ENCODE data around the gene TNFRSF25. TPM values are rescaled to one million over a fixed set of nuclear protein-coding genes. Genes with fewer than 3 reads are reported as not detected.

Gene TNFRSF25
- polyA plus RNA-seq, 1 of the 3 experiments (the other 2 are of a cell fraction) = 20.8 TPM

GRCh38 chr1:6421266-6421665 lies 44.7 kb downstream of the TNFRSF25 start (continued):
- TF ChIP-seq CTCF (IDR thresholded peaks at IDR 0.05) (no peak), JUND (IDR thresholded peaks at IDR 0.05) (no peak), MXI1 (IDR thresholded peaks at IDR 0.05; ENCODE audit: low read depth, low read length) (no peak)

DNA sequence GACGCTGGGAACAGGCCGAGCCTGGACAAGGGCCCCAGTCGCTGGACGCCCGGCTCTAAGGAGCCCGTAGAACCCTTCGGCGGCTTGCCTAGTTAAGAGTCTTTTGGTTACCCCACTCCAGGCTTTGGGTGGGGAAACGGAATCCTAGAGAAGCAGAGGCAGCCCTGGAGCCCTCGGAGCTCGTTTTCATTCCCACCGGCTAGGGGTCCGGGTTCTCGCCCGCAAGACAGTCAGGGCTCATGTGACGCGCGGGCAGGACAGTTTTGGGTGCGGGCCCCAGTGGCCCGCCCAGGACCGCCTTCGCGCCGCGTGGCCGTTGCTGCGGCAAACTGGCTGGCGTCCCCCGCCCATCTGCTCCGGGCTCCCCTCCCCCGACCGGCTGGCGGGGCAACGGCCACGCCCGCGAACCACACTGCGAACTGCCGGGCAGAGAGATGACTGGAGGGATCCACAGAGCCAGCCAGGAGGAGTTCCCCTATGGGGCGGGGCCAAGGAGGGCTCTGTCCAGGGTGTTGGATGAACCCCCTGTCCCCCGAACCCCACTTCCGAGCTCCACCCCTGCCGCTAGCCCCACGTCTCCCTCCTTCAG lies 45.4 kb downstream of the TNFRSF25 start:
- CTCF ChIA-PET = interaction anchor here (0.5 to 16.1 kb wide), 12 partner anchors 15 to 237 kb away, joined by 3 to 290 read pairs (median 5); no protein-coding TSS in a partner anchor
- Histone ChIP-seq H3K27ac (ENCODE audit: low read depth in 2 of 2, low read length in 1 of 2) (no peak overlapping the region), H3K4me1 (ENCODE audit: control insufficient read depth in 1 of 2, insufficient read depth in 2 of 2, low read depth in 1 of 2, low read length in 1 of 2) (peaks cover 6 to 18% of the 10 kb centered on the region in 2 experiments; a peak in 1 of 4 replicates), H3K27me3 (ENCODE audit: insufficient read depth) (peaks cover 32% of the 10 kb centered on the region), H3F3A (replicated peaks; ENCODE audit: insufficient read depth) (no peaks in the 10 kb centered on the region), H3K4me3 (ENCODE audit: low read depth in 2 of 2, low read length in 1 of 2) (no peak overlapping the region), H2AFZ (ENCODE audit: low read depth) (no peak overlapping the region), H3K9ac (no peak overlapping the region), H3K79me2 (ENCODE audit: insufficient read depth) (no peaks in the 10 kb centered on the region), H3K36me3 (replicated peaks in 1 of 2; ENCODE audit: control insufficient read depth in 1 of 2, insufficient read depth in 2 of 2, low read length in 1 of 2) (no peaks in the 10 kb centered on the region), H3K9me2 (no peaks in the 10 kb centered on the region), H3K9me3 (no peaks in the 10 kb centered on the region), H3K4me2 (no peak overlapping the region), H4K20me1 (ENCODE audit: insufficient read depth) (no peaks in the 10 kb centered on the region)
- DNase-seq = no peak
- TF ChIP-seq NFIC (IDR thresholded peaks at IDR 0.05; ENCODE audit: borderline replicate concordance) (no peak), EZH2phosphoT487 (IDR thresholded peaks at IDR 0.05; ENCODE audit: borderline replicate concordance, low read depth) (no peak), MAX (IDR thresholded peaks at IDR 0.05; ENCODE audit: low read depth) (no peak), RCOR1 (IDR thresholded peaks at IDR 0.05; ENCODE audit: low read length) (no peak), PBX3 (IDR thresholded peaks at IDR 0.05) (no peak), MXI1 (IDR thresholded peaks at IDR 0.05; ENCODE audit: low read depth, low read length) (no peak), CHD2 (IDR thresholded peaks at IDR 0.05; ENCODE audit: low read length, partially characterized antibody) (no peak), EP300 (IDR thresholded peaks at IDR 0.05; ENCODE audit: borderline replicate concordance in 1 of 2, low read depth in 1 of 2, low read length in 1 of 2) (no peak), USF1 (IDR thresholded peaks at IDR 0.05; ENCODE audit: borderline replicate concordance, low read depth) (no peak)
- POLR2A ChIA-PET = interaction anchor here (1.5 kb wide), 1 partner anchor 185 kb away, joined by 3 read pairs; the partner anchor contains the start of gene ICMT
- 65% methylated on average over 13 of the region's 44 CpGs for WGBS (ENCODE audit: low lambda C conversion rate)
